ENCODE data around the gene IST1.

- TF ChIP-seq EZH2 (IDR thresholded peaks at IDR 0.05; ENCODE audit: borderline replicate concordance, low read depth, low read length) = no peak
- no peak for TF ChIP-seq GABPA (tag; conservative IDR thresholded peaks at IDR 0.05; ENCODE audit: low read depth)
- no peak for TF ChIP-seq BRF2 (IDR thresholded peaks at IDR 0.05; ENCODE audit: borderline replicate concordance, insufficient read depth, insufficient read length)
- no peak for TF ChIP-seq KHSRP (IDR thresholded peaks at IDR 0.05)
- TF ChIP-seq KDM4B (IDR thresholded peaks at IDR 0.05; ENCODE audit: borderline replicate concordance in 2 of 2, low read depth in 1 of 2) = no peak
- TF ChIP-seq ZHX1 (conservative IDR thresholded peaks at IDR 0.05; ENCODE audit: low read length) = no peak
- no peak for TF ChIP-seq MAX (CRISPR knock-in tag; IDR thresholded peaks at IDR 0.05)
- no peak for TF ChIP-seq NFYB (IDR thresholded peaks at IDR 0.05; ENCODE audit: extremely low read depth, insufficient read length)
- TF ChIP-seq CTCF (IDR thresholded peaks at IDR 0.05 in 2 of 3, conservative IDR thresholded peaks at IDR 0.05 in 1 of 3; ENCODE audit: insufficient read depth in 2 of 3, low read depth in 1 of 3, low read length in 3 of 3) = no peak
- TF ChIP-seq XRCC3 (IDR thresholded peaks at IDR 0.05) = no peak
- TF ChIP-seq ESRRA (IDR thresholded peaks at IDR 0.05; ENCODE audit: borderline replicate concordance, low read depth) = no peak
- no peak for TF ChIP-seq MTA1 (IDR thresholded peaks at IDR 0.05; ENCODE audit: borderline replicate concordance)
These were observed 29.4 kb downstream of the IST1 start for GRCh38 chr16:71924710-71925109.

Measured in K562 (cell line).